Stimulated activated CD8-positive, alpha-beta memory T cell treated with anti-CD3 and anti-CD28 coated beads, Interleukin-15, amount 100 ng/mL, for 24 hours (primary cell): ENCODE data around the gene ST7L.
A peak's percentile ranks its signal among the peaks of the same experiment; 100 is the strongest.

ENCODE experiments used
- DNase-seq: peaks from one replicate; pipeline ENCODE4 v3.0.0-alpha.2; 2020; ENCODE audit warnings: low read depth

ST7L gene

GRCh38 chr1:112515311-112516009 is 103.5 kb downstream of the ST7L start:
- DNase-seq, result no peak

- no peak for DNase-seq
Measured at GRCh38 chr1:112514901-112515300, 104.0 kb downstream of the ST7L start.

GRCh38 chr1:112513112-112513870 is 105.7 kb downstream of the ST7L start:
- no peak for DNase-seq

- no peak for DNase-seq
Measured at GRCh38 chr1:112511897-112512296, 107.0 kb downstream of the ST7L start.

GRCh38 chr1:112510340-112510739 is 108.6 kb downstream of the ST7L start:
- no peak for DNase-seq

GRCh38 chr1:112509660-112510178 is 109.2 kb downstream of the ST7L start:
- DNase-seq, result no peak

- no peak for DNase-seq
Measured at GRCh38 chr1:112509005-112509659, 109.8 kb downstream of the ST7L start.

- no peak for DNase-seq
Measured at GRCh38 chr1:112508278-112509004, 110.5 kb downstream of the ST7L start, which contains the start of gene WNT2B. Gene WNT2B (plus strand): TSS chr1:112508965. CDS start chr1:112509263, 298 bp downstream.

GRCh38 chr1:112507921-112508277 is 111.0 kb downstream of the ST7L start:
- DNase-seq, result no peak

GRCh38 chr1:112507336-112507735 is 111.6 kb downstream of the ST7L start:
- no peak for DNase-seq

GRCh38 chr1:112506731-112507130 is 112.2 kb downstream of the ST7L start:
- DNase-seq, result no peak

- DNase-seq, result no peak
Measured at GRCh38 chr1:112506306-112506705, 112.6 kb downstream of the ST7L start.

GRCh38 chr1:112505878-112506277 is 113.1 kb downstream of the ST7L start:
- DNase-seq, result no peak

GRCh38 chr1:112505400-112505785 is 113.5 kb downstream of the ST7L start:
- DNase-seq, result no peak

- no peak for DNase-seq
Measured at GRCh38 chr1:112504661-112505399, 114.1 kb downstream of the ST7L start.

GRCh38 chr1:112504001-112504660 is 114.8 kb downstream of the ST7L start:
- DNase-seq, result no peak

- no peak for DNase-seq
Measured at GRCh38 chr1:112502826-112503225, 116.1 kb downstream of the ST7L start.

GRCh38 chr1:112501810-112502641 is 116.9 kb downstream of the ST7L start:
- peak; percentile 23 for DNase-seq

GRCh38 chr1:112496290-112496689 is 122.7 kb downstream of the ST7L start:
- no peak for DNase-seq

GRCh38 chr1:112493351-112493750 is 125.6 kb downstream of the ST7L start:
- no peak for DNase-seq
